ENCODE measurements around the gene DAPK1. TPM values are rescaled to one million over a fixed set of nuclear protein-coding genes. Genes with fewer than 3 reads are reported as not detected.

The DAPK1 gene
- total RNA-seq, 1 donor from 2014 or later: 35.1 TPM

- FAIRE-seq (no peak), DNase-seq (ENCODE audit: low read depth) (no peak)
- Histone ChIP-seq H3K4me3 (ENCODE audit: insufficient read depth, low read depth, low read length) (no peak overlapping the region), H3K9me3 (ENCODE audit: insufficient read depth, low read depth, low read length) (no peaks in the 10 kb centered on the region), H4K20me1 (ENCODE audit: insufficient read depth, low read length) (no peaks in the 10 kb centered on the region), H3K27me3 (ENCODE audit: insufficient read depth, low read length) (no peaks in the 10 kb centered on the region), H3K4me1 (ENCODE audit: insufficient read depth, low read length) (no peaks in the 10 kb centered on the region), H3K9ac (ENCODE audit: low read length) (no peak overlapping the region), H3K27ac (ENCODE audit: low read depth, low read length) (no peak overlapping the region), H3K36me3 (ENCODE audit: insufficient read depth, low read length) (no peaks in the 10 kb centered on the region), H3K79me2 (ENCODE audit: insufficient read depth, low read length) (no peaks in the 10 kb centered on the region), H3K4me2 (ENCODE audit: low read length) (no peak overlapping the region), H2AFZ (ENCODE audit: low read depth, low read length) (no peak overlapping the region)
- Mint-ChIP-seq H3K27ac (ENCODE audit: unreplicated experiment) (no peak overlapping the region), H3K4me1 (ENCODE audit: low read depth, unreplicated experiment) (peaks cover 16% of the 10 kb centered on the region), H3K4me3 (ENCODE audit: unreplicated experiment) (no peak overlapping the region), H3K36me3 (ENCODE audit: low read depth, unreplicated experiment) (peaks cover 6% of the 10 kb centered on the region), H3K9me3 (ENCODE audit: unreplicated experiment) (peaks cover 3% of the 10 kb centered on the region), H3K27me3 (ENCODE audit: low read depth, unreplicated experiment) (no peaks in the 10 kb centered on the region)
- TF ChIP-seq CTCF (IDR thresholded peaks at IDR 0.05; ENCODE audit: insufficient read depth, low read depth, low read length) (no peak), EZH2 (IDR thresholded peaks at IDR 0.05; ENCODE audit: insufficient read depth, low read length) (no peak)
These were observed 22.6 kb downstream of the DAPK1 start for GRCh38 chr9:87520172-87520683.

GRCh38 chr9:87521834-87522233 lies 24.2 kb downstream of the DAPK1 start:
- Histone ChIP-seq H3K4me2 (ENCODE audit: low read length) (no peak overlapping the region), H3K4me3 (ENCODE audit: insufficient read depth, low read depth, low read length) (no peak overlapping the region), H3K27me3 (ENCODE audit: insufficient read depth, low read length) (no peaks in the 10 kb centered on the region), H3K79me2 (ENCODE audit: insufficient read depth, low read length) (no peaks in the 10 kb centered on the region), H3K36me3 (ENCODE audit: insufficient read depth, low read length) (no peaks in the 10 kb centered on the region), H3K9me3 (ENCODE audit: insufficient read depth, low read depth, low read length) (no peaks in the 10 kb centered on the region), H4K20me1 (ENCODE audit: insufficient read depth, low read length) (no peaks in the 10 kb centered on the region), H2AFZ (ENCODE audit: low read depth, low read length) (no peak overlapping the region), H3K27ac (ENCODE audit: low read depth, low read length) (no peak overlapping the region), H3K9ac (ENCODE audit: low read length) (no peak overlapping the region), H3K4me1 (ENCODE audit: insufficient read depth, low read length) (no peaks in the 10 kb centered on the region)
- Mint-ChIP-seq H3K27ac (ENCODE audit: unreplicated experiment) (no peak overlapping the region), H3K9me3 (ENCODE audit: unreplicated experiment) (no peaks in the 10 kb centered on the region), H3K27me3 (ENCODE audit: low read depth, unreplicated experiment) (no peaks in the 10 kb centered on the region), H3K4me1 (ENCODE audit: low read depth, unreplicated experiment) (peaks cover 3% of the 10 kb centered on the region), H3K4me3 (ENCODE audit: unreplicated experiment) (no peak overlapping the region), H3K36me3 (ENCODE audit: low read depth, unreplicated experiment) (peaks cover 6% of the 10 kb centered on the region)
- TF ChIP-seq EZH2 (IDR thresholded peaks at IDR 0.05; ENCODE audit: insufficient read depth, low read length) (no peak), CTCF (IDR thresholded peaks at IDR 0.05; ENCODE audit: insufficient read depth, low read depth, low read length) (no peak)
- FAIRE-seq (no peak), DNase-seq (ENCODE audit: low read depth) (no peak)

GRCh38 chr9:87524061-87524460 lies 26.4 kb downstream of the DAPK1 start:
- Mint-ChIP-seq H3K9me3 (ENCODE audit: unreplicated experiment) (no peaks in the 10 kb centered on the region), H3K36me3 (ENCODE audit: low read depth, unreplicated experiment) (peaks cover 3% of the 10 kb centered on the region), H3K27me3 (ENCODE audit: low read depth, unreplicated experiment) (no peaks in the 10 kb centered on the region), H3K4me1 (ENCODE audit: low read depth, unreplicated experiment) (peaks cover 3% of the 10 kb centered on the region), H3K27ac (ENCODE audit: unreplicated experiment) (no peak overlapping the region), H3K4me3 (ENCODE audit: unreplicated experiment) (no peak overlapping the region)
- Histone ChIP-seq H3K9me3 (ENCODE audit: insufficient read depth, low read depth, low read length) (no peaks in the 10 kb centered on the region), H3K79me2 (ENCODE audit: insufficient read depth, low read length) (no peaks in the 10 kb centered on the region), H3K4me2 (ENCODE audit: low read length) (no peak overlapping the region), H3K36me3 (ENCODE audit: insufficient read depth, low read length) (no peaks in the 10 kb centered on the region), H2AFZ (ENCODE audit: low read depth, low read length) (no peak overlapping the region), H4K20me1 (ENCODE audit: insufficient read depth, low read length) (no peaks in the 10 kb centered on the region), H3K4me3 (ENCODE audit: insufficient read depth, low read depth, low read length) (no peak overlapping the region), H3K4me1 (ENCODE audit: insufficient read depth, low read length) (no peaks in the 10 kb centered on the region), H3K9ac (ENCODE audit: low read length) (no peak overlapping the region), H3K27ac (ENCODE audit: low read depth, low read length) (no peak overlapping the region), H3K27me3 (ENCODE audit: insufficient read depth, low read length) (no peaks in the 10 kb centered on the region)
- TF ChIP-seq EZH2 (IDR thresholded peaks at IDR 0.05; ENCODE audit: insufficient read depth, low read length) (no peak), CTCF (IDR thresholded peaks at IDR 0.05; ENCODE audit: insufficient read depth, low read depth, low read length) (no peak)
- DNase-seq (ENCODE audit: low read depth) (no peak), FAIRE-seq (no peak)
